HCT116 (cell line): ENCODE data around the gene HLCS. TPM values are rescaled to one million over a fixed set of nuclear protein-coding genes. Genes with fewer than 3 reads are reported as not detected.

Source experiments
- ATAC-seq: fragments of 200-7000 bp; cut with Tn5 transposase; 2 replicates; pipeline ENCODE4 v1.9.1; 2020; ENCODE audit warnings: mild to moderate bottlenecking, moderate library complexity
- BruUV-seq: library from RNA; stranded (reverse); fragments of 400-500 nt; replicated peaks from 2 replicates; lab custom pipeline; 2021; lab: Mats Ljungman, UMichigan
- CTCF ChIA-PET: fragments of 300-600 bp; sonication (Branson Sonifier 250); formaldehyde crosslinking; loops from one replicate; lab custom pipeline; 2021; ENCODE audit warnings: antibody characterized with exemption; lab: Charles Lee
- POLR2A ChIA-PET: fragments of 300-600, 350-600 bp; sonication (Branson Sonifier 250); formaldehyde crosslinking; loops from one replicate; lab custom pipeline; 2021; ENCODE audit warnings: antibody characterized with exemption; lab: Charles Lee
- RAD21 ChIA-PET, 2 experiments: fragments of 300-600 bp; sonication (Branson Sonifier 250); formaldehyde crosslinking; loops; one replicate each; lab custom pipeline; 2023; ENCODE audit warnings: low total read pairs in 2 of 2; ENCODE audit not compliant: uncharacterized antibody in 2 of 2, unreplicated experiment in 2 of 2, low non-redundant PET in 1 of 2; lab: Charles Lee
- DNase-seq: peaks from one replicate; pipeline ENCODE4 v3.0.0-alpha.2; 2010; ENCODE audit warnings: low read depth, low spot score
- H2AFZ ChIP-seq: fragments of 200-600 bp; shearing (Covaris generic), sonication (generic); 2 replicates; pipeline ENCODE4 v1.6.1; 2017; ENCODE audit warnings: low read depth, mixed run types, mixed read lengths, antibody characterized with exemption, low read length; ENCODE audit not compliant: poor library complexity, severe bottlenecking
- H3K27ac ChIP-seq: 2 replicates; pipeline ENCODE4 v1.5.1; 2012; ENCODE audit warnings: low read depth, low read length
- H3K27me3 ChIP-seq: fragments of 200-600 bp; sonication (generic); 2 replicates; pipeline ENCODE4 v1.6.1; 2016; ENCODE audit warnings: mixed run types, low read length, mixed read lengths; ENCODE audit not compliant: insufficient read depth
- H3K36me3 ChIP-seq, 2 experiments: fragments of 200-500 bp in 1 of 2; fragments of 200-600 bp in 1 of 2; sonication (Bioruptor generic) in 1 of 2; sonication (generic) in 1 of 2; 2 replicates each; pipeline versions ENCODE4 v1.5.1 to v1.6.1; 2014 to 2016; ENCODE audit warnings: low read length in 2 of 2, inconsistent platforms in 1 of 2, mixed read lengths in 1 of 2, mixed run types in 1 of 2; ENCODE audit not compliant: insufficient read depth in 2 of 2, control insufficient read depth in 1 of 2
- H3K4me1 ChIP-seq, 2 experiments: fragments of 200-600 bp in 1 of 2; sonication (generic) in 1 of 2; 2 replicates each; pipeline versions ENCODE4 v1.5.1 to v1.6.1; 2012 to 2017; ENCODE audit warnings: low read length in 2 of 2, inconsistent platforms in 1 of 2, mild to moderate bottlenecking in 1 of 2, mixed read lengths in 1 of 2, mixed run types in 1 of 2, moderate library complexity in 1 of 2; ENCODE audit not compliant: insufficient read depth in 2 of 2, control insufficient read depth in 1 of 2
- H3K4me2 ChIP-seq: fragments of 200-600 bp; sonication (generic); 2 replicates; pipeline ENCODE4 v1.6.1; 2017; ENCODE audit warnings: mixed run types, low read length, mixed read lengths
- H3K4me3 ChIP-seq, 2 experiments: fragments of 200-600 bp in 1 of 2; sonication (generic) in 1 of 2; replicated peaks in 1 of 2; 2 replicates each; pipeline ENCODE4 v1.5.1; 2011 to 2016; ENCODE audit warnings: low read length in 2 of 2, control low read depth in 1 of 2, low read depth in 1 of 2, mild to moderate bottlenecking in 1 of 2, mixed read lengths in 1 of 2, mixed run types in 1 of 2
- H3K79me2 ChIP-seq: fragments of 200-600 bp; sonication (generic); 2 replicates; pipeline ENCODE4 v1.6.1; 2017; ENCODE audit warnings: mild to moderate bottlenecking, mixed run types, low read length, moderate library complexity, mixed read lengths; ENCODE audit not compliant: insufficient read depth
- H3K9ac ChIP-seq: fragments of 200-600 bp; sonication (generic); 2 replicates; pipeline ENCODE4 v1.6.1; 2016; ENCODE audit warnings: low read length, mixed read lengths
- H3K9me2 ChIP-seq: fragments of 200-600 bp; sonication (generic), shearing (Covaris generic); 2 replicates; pipeline ENCODE4 v1.6.1; 2017; ENCODE audit warnings: mixed run types, mild to moderate bottlenecking, moderate library complexity; ENCODE audit not compliant: insufficient read depth
- H3K9me3 ChIP-seq, 2 experiments: fragments of 200-500 bp in 1 of 2; fragments of 200-600 bp in 1 of 2; sonication (Bioruptor generic) in 1 of 2; sonication (generic) in 1 of 2; 2 replicates each; pipeline ENCODE4 v1.6.1; 2014 to 2017; ENCODE audit warnings: low read length in 2 of 2, mixed read lengths in 2 of 2, inconsistent platforms in 1 of 2, low read depth in 1 of 2, mild to moderate bottlenecking in 1 of 2, mixed run types in 1 of 2, moderate library complexity in 1 of 2; ENCODE audit not compliant: control insufficient read depth in 1 of 2, insufficient read depth in 1 of 2
- H4K20me1 ChIP-seq: fragments of 200-600 bp; sonication (generic), shearing (Covaris generic); 2 replicates; pipeline ENCODE4 v1.6.1; 2017; ENCODE audit warnings: mixed run types, mild to moderate bottlenecking, moderate library complexity; ENCODE audit not compliant: insufficient read depth
- CBX3 ChIP-seq: IDR thresholded peaks from 2 replicates; pipeline ENCODE4 v1.6.1; 2012; ENCODE audit warnings: low read depth
- CEBPB ChIP-seq: IDR thresholded peaks from 2 replicates; pipeline ENCODE4 v1.6.1; 2012; ENCODE audit warnings: low read depth
- EGR1 ChIP-seq: IDR thresholded peaks from 2 replicates; pipeline ENCODE4 v1.6.1; 2012; ENCODE audit warnings: low read depth
- EZH2 ChIP-seq: fragments of 200-600 bp; sonication (generic); IDR thresholded peaks from 2 replicates; pipeline ENCODE4 v1.6.1; 2017; ENCODE audit warnings: antibody characterized with exemption, mixed run types
- EZH2phosphoT487 ChIP-seq: fragments of 200-600 bp; IDR thresholded peaks from 2 replicates; pipeline ENCODE4 v1.6.1; 2018; ENCODE audit warnings: antibody characterized with exemption, borderline replicate concordance
- JUND ChIP-seq: IDR thresholded peaks from 2 replicates; pipeline ENCODE4 v1.6.1; 2012
- POLR2AphosphoS5 ChIP-seq: IDR thresholded peaks from 2 replicates; pipeline ENCODE4 v1.6.1; 2011; ENCODE audit warnings: mild to moderate bottlenecking, low read depth, low read length, moderate library complexity
- RAD21 ChIP-seq: IDR thresholded peaks from 2 replicates; pipeline ENCODE4 v1.6.1; 2012; ENCODE audit warnings: low read depth, mild to moderate bottlenecking
- SRF ChIP-seq: IDR thresholded peaks from 2 replicates; pipeline ENCODE4 v1.6.1; 2012; ENCODE audit warnings: low read depth
- ZBTB33 ChIP-seq: IDR thresholded peaks from 2 replicates; pipeline ENCODE4 v1.6.1; 2011; ENCODE audit warnings: mild to moderate bottlenecking, low read length, moderate library complexity; ENCODE audit not compliant: insufficient replicate concordance; ENCODE audit errors: extremely low read depth
- intact Hi-C: fragments of 100-400 bp; cut with micrococcal nuclease; formaldehyde crosslinking; loops from 2 replicates; pipeline ENCODE4 v1.10.0; 2022
- total RNA-seq: library from RNA; stranded (reverse); gene quantifications from one replicate; pipeline ENCODE4 v1.2.1, GENCODE V29; 2021; ENCODE audit not compliant: unreplicated experiment
- TF ChIP-seq, protein P1 (sequence below), 3 experiments: fragments of 200-600 bp in 1 of 3; sonication (generic) in 1 of 3; IDR thresholded peaks in 2 of 3; conservative IDR thresholded peaks in 1 of 3; 2 replicates each; pipeline ENCODE4 v1.5.1; 2012 to 2017; ENCODE audit warnings: low read depth in 2 of 3, low read length in 2 of 3, antibody characterized with exemption in 1 of 3, borderline replicate concordance in 1 of 3, control low read depth in 1 of 3, mild to moderate bottlenecking in 1 of 3, mixed read lengths in 1 of 3, mixed run types in 1 of 3, moderate library complexity in 1 of 3; ENCODE audit not compliant: insufficient read depth in 1 of 3

The HLCS gene
- total RNA-seq, 1 experiment from 2014 or later, result 18.5 TPM

DNA sequence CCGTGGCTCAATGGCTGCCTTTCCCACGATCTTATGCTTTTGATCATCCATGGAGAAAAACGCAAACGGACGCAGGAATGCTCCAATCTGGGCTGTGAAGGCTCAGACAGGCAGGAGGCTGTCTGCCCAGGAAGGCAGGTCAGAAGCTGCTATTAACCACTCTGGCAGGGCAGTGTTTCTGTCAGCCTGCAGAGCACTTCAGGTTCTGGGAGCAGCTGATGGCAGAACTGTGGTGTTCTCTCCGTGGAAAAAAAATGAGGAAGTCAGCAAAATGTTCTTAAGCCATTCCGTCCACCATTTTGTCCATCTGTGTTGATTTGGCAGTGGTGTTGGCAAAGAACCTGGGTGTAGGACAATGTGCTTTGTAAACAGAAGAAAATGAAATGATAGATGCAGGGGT is 175.9 kb downstream of the HLCS start:
- Histone ChIP-seq H3K4me2 (no peak overlapping the region), H3K79me2 (no peaks in the 10 kb centered on the region), H3K27me3 (no peaks in the 10 kb centered on the region), H4K20me1 (no peaks in the 10 kb centered on the region), H3K36me3 (no peaks in the 10 kb centered on the region), H3K27ac (no peak overlapping the region), H3K9me3 (no peaks in the 10 kb centered on the region), H3K9me2 (no peaks in the 10 kb centered on the region), H2AFZ (no peak overlapping the region), H3K4me1 (peaks cover 16 to 40% of the 10 kb centered on the region in 2 experiments), H3K9ac (no peak overlapping the region), H3K4me3 (no peak overlapping the region)
- ChIA-PET CTCF (no interaction called here), RAD21 (no interaction called here), POLR2A (no interaction called here)
- TF ChIP-seq CBX3 (no peak), RAD21 (no peak), EZH2 (no peak), EGR1 (no peak), CEBPB (no peak), SRF (no peak), ZBTB33 (no peak), POLR2AphosphoS5 (no peak), EZH2phosphoT487 (no peak), JUND (no peak)
- TF ChIP-seq, protein P1, sequence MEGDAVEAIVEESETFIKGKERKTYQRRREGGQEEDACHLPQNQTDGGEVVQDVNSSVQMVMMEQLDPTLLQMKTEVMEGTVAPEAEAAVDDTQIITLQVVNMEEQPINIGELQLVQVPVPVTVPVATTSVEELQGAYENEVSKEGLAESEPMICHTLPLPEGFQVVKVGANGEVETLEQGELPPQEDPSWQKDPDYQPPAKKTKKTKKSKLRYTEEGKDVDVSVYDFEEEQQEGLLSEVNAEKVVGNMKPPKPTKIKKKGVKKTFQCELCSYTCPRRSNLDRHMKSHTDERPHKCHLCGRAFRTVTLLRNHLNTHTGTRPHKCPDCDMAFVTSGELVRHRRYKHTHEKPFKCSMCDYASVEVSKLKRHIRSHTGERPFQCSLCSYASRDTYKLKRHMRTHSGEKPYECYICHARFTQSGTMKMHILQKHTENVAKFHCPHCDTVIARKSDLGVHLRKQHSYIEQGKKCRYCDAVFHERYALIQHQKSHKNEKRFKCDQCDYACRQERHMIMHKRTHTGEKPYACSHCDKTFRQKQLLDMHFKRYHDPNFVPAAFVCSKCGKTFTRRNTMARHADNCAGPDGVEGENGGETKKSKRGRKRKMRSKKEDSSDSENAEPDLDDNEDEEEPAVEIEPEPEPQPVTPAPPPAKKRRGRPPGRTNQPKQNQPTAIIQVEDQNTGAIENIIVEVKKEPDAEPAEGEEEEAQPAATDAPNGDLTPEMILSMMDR (IDR thresholded peaks at IDR 0.05 in 2 of 3, conservative IDR thresholded peaks at IDR 0.05 in 1 of 3; ENCODE audit: borderline replicate concordance in 1 of 3, insufficient read depth in 1 of 3, low read depth in 2 of 3, low read length in 2 of 3), result no peak
- no TSS peak for BruUV-seq
- ATAC-seq, result no peak
- DNase-seq, result no peak
- intact Hi-C loops, result no loop called here
